Measurements from ENCODE around the gene SLC2A9. TPM values are rescaled to one million over a fixed set of nuclear protein-coding genes. Genes with fewer than 3 reads are reported as not detected.

The SLC2A9 gene
- total RNA-seq, 2 donors from 2014 or later: 0.95 to 1.9 TPM

DNA sequence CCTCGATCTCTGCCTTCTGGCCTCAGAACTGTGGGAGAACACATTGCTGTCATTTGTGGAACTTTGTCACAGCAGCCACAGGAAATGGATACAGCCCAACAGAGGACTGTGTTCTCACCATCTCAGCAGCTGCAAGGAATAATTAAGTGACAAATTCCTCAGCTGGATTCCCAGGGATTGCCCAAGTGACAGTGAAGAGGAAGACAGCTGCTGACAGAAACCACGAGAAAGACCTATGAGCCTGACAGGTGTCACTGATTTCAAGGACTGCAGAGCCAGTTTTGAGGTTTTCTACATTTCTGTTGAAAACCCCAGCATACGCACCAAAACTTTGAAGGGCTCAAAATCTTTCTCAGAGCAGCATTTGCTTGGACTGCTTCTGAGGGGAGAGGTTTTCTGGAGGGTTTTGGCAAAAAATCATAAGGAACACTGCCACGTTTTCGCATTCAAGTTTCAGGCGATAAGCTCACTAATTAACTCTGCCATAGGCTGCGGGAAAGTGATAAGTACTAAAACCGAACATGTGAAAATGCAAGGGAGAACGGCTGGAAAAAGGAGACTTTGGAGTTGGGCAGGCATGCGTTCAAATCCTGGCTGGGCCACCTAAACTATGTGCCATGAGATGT is 151.0 kb downstream of the SLC2A9 start:
- no peak overlapping the region for H3K9ac ChIP-seq (ENCODE audit: extremely low read depth, low read length, poor library complexity, severe bottlenecking)
- H3K4me1 ChIP-seq (ENCODE audit: control insufficient read depth, insufficient read depth, low read length): no peaks in the 10 kb centered on the region
- no peaks in the 10 kb centered on the region for H3K27me3 ChIP-seq (ENCODE audit: control insufficient read depth, insufficient read depth, low read length, poor library complexity, severe bottlenecking)
- no peak overlapping the region for H3K27ac ChIP-seq (ENCODE audit: low read depth, low read length)
- 88 to 89% methylated on average over 8 to 10 of the region's 10 CpGs for WGBS, 2 experiments (ENCODE audit: insufficient coverage in 1 of 2, insufficient read length in 1 of 2)
- peak; percentile 57 for DNase-seq
- peaks cover 6% of the 10 kb centered on the region for H3K9me3 Mint-ChIP-seq
- H3K36me3 Mint-ChIP-seq (ENCODE audit: low read depth): no peaks in the 10 kb centered on the region
- H3K4me3 ChIP-seq (ENCODE audit: low read length): no peak overlapping the region
- no peak overlapping the region for H3K4me3 Mint-ChIP-seq
- H3K27ac Mint-ChIP-seq: no peak overlapping the region
- H3K4me1 Mint-ChIP-seq: no peaks in the 10 kb centered on the region
- H3K36me3 ChIP-seq (ENCODE audit: control insufficient read depth, insufficient read depth, low read length): no peaks in the 10 kb centered on the region
- peaks cover 8% of the 10 kb centered on the region for H3K9me3 ChIP-seq (ENCODE audit: control insufficient read depth, low read length)
- peaks cover 8% of the 10 kb centered on the region for H3K27me3 Mint-ChIP-seq (ENCODE audit: insufficient read depth)
- TF ChIP-seq CTCF (conservative IDR thresholded peaks at IDR 0.05): no peak

- H3K27me3 Mint-ChIP-seq (ENCODE audit: insufficient read depth): peaks cover 11% of the 10 kb centered on the region
- no peaks in the 10 kb centered on the region for H3K4me1 Mint-ChIP-seq
- Histone ChIP-seq H3K36me3 (ENCODE audit: control insufficient read depth, insufficient read depth, low read length) (no peaks in the 10 kb centered on the region), H3K27ac (ENCODE audit: low read depth, low read length) (no peak overlapping the region), H3K4me1 (ENCODE audit: control insufficient read depth, insufficient read depth, low read length) (no peaks in the 10 kb centered on the region), H3K9ac (ENCODE audit: extremely low read depth, low read length, poor library complexity, severe bottlenecking) (no peak overlapping the region), H3K27me3 (ENCODE audit: control insufficient read depth, insufficient read depth, low read length, poor library complexity, severe bottlenecking) (no peaks in the 10 kb centered on the region), H3K9me3 (ENCODE audit: control insufficient read depth, low read length) (peaks cover 8% of the 10 kb centered on the region), H3K4me3 (ENCODE audit: low read length) (no peak overlapping the region)
- WGBS, 2 experiments (ENCODE audit: insufficient coverage in 1 of 2, insufficient read length in 1 of 2): 80 to 92% methylated on average over 10 to 11 of the region's 11 CpGs
- no peak overlapping the region for H3K27ac Mint-ChIP-seq
- DNase-seq: no peak
- H3K4me3 Mint-ChIP-seq: no peak overlapping the region
- H3K9me3 Mint-ChIP-seq: peaks cover 6% of the 10 kb centered on the region
- no peak for TF ChIP-seq CTCF (conservative IDR thresholded peaks at IDR 0.05)
- no peaks in the 10 kb centered on the region for H3K36me3 Mint-ChIP-seq (ENCODE audit: low read depth)
Observed at GRCh38 chr4:9867751-9868425, 153.4 kb downstream of the SLC2A9 start.

- Mint-ChIP-seq H3K9me3 (peaks cover 6% of the 10 kb centered on the region), H3K27me3 (ENCODE audit: insufficient read depth) (peaks cover 11% of the 10 kb centered on the region), H3K4me3 (no peak overlapping the region), H3K36me3 (ENCODE audit: low read depth) (no peaks in the 10 kb centered on the region), H3K27ac (no peak overlapping the region), H3K4me1 (no peaks in the 10 kb centered on the region)
- H3K9me3 ChIP-seq (ENCODE audit: control insufficient read depth, low read length): peaks cover 8% of the 10 kb centered on the region
- no peaks in the 10 kb centered on the region for H3K36me3 ChIP-seq (ENCODE audit: control insufficient read depth, insufficient read depth, low read length)
- no peaks in the 10 kb centered on the region for H3K27me3 ChIP-seq (ENCODE audit: control insufficient read depth, insufficient read depth, low read length, poor library complexity, severe bottlenecking)
- no peaks in the 10 kb centered on the region for H3K4me1 ChIP-seq (ENCODE audit: control insufficient read depth, insufficient read depth, low read length)
- H3K9ac ChIP-seq (ENCODE audit: extremely low read depth, low read length, poor library complexity, severe bottlenecking): no peak overlapping the region
- TF ChIP-seq CTCF (conservative IDR thresholded peaks at IDR 0.05): no peak
- WGBS, 2 experiments (ENCODE audit: insufficient coverage in 1 of 2, insufficient read length in 1 of 2): 88 to 92% methylated on average over 2 to 5 of the region's 5 CpGs
- DNase-seq: no peak
- H3K4me3 ChIP-seq (ENCODE audit: low read length): no peak overlapping the region
- no peak overlapping the region for H3K27ac ChIP-seq (ENCODE audit: low read depth, low read length)
Observed at GRCh38 chr4:9866931-9867330, 154.4 kb downstream of the SLC2A9 start.

Data from endodermal cell (in vitro differentiated cells).